Choroid plexus epithelial cell (primary cell): Measurements from ENCODE around the gene TUBAL3.

ENCODE experiments used
- DNase-seq: peaks from one replicate; pipeline ENCODE4 v3.0.0-alpha.2; 2010; ENCODE audit warnings: low read depth
- H3K4me3 ChIP-seq: 2 replicates; pipeline ENCODE4 v1.5.1; 2011; ENCODE audit warnings: low read depth, mild to moderate bottlenecking, control low read depth, low read length, moderate library complexity
- CTCF ChIP-seq: conservative IDR thresholded peaks from 2 replicates; pipeline ENCODE4 v1.5.1; 2011; ENCODE audit warnings: low read depth, mild to moderate bottlenecking, control low read depth, inconsistent platforms, low read length, moderate library complexity

The TUBAL3 gene

GRCh38 chr10:5442065-5442989 lies 37.7 kb upstream of the TUBAL3 start:
- peak; percentile 68 for TF ChIP-seq CTCF
- peak; percentile 71 for DNase-seq
- H3K4me3 ChIP-seq = no peak overlapping the region

- no peak for TF ChIP-seq CTCF
- no peak overlapping the region for H3K4me3 ChIP-seq
- no peak for DNase-seq
These were observed 36.5 kb upstream of the TUBAL3 start for GRCh38 chr10:5441106-5441505.

- no peak overlapping the region for H3K4me3 ChIP-seq
- TF ChIP-seq CTCF = no peak
- DNase-seq = no peak
These were observed 35.6 kb upstream of the TUBAL3 start for GRCh38 chr10:5440206-5440605.

DNA sequence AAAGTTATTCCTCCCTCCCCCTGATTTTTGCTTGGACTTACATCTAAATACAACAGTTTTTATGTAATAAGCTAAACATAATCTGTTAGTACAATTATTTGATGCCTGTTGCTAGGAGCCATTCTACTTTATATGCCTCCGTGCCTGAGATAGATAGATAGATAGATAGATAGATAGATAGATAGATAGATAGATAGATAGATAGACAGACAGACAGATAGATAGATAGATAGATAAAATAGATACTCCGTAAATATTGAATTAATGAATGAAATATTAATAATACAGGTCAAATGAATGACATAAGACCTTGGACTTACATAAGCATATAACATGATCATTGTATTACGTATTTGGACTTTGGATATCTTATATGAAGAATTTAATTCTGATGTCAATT lies 30.7 kb upstream of the TUBAL3 start:
- H3K4me3 ChIP-seq = no peak overlapping the region
- TF ChIP-seq CTCF = no peak
- DNase-seq = no peak

DNA sequence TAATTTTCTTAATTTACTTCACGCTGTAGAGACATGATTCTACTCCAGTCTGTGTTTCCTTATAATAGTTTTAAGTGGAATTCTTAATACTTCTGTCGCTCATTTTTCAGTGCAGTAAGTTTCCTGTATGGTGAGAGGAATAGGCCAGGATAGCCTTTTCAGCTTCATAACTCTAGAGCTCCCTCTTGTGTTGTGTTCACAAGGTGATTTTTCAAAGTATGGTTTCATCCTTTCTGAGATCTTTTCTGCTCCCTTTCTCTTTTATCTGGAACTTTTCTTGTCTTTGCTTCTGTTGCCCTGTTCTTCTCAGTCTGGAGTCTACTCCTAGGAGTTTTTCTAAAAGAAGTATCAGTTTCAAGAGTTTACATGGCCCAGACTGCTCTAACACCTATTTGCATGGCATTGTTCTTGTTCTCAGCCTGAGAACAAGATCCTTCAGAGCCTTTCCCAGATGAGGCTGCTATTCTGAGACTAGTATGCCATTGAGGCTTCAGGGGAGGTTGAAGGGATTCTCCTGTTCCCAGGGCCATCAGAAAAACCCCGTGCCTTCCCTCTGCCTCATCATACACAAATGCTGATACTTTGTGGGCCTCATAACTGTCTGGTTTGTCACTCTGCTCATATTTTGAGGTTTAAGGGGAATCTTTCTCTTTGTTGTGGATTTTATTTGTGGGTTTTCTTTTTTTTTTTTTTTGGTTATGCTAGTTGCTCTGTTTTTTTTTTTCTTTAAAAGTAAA lies 29.6 kb upstream of the TUBAL3 start:
- DNase-seq = peak; percentile 87
- peak; percentile 67 for TF ChIP-seq CTCF

DNA sequence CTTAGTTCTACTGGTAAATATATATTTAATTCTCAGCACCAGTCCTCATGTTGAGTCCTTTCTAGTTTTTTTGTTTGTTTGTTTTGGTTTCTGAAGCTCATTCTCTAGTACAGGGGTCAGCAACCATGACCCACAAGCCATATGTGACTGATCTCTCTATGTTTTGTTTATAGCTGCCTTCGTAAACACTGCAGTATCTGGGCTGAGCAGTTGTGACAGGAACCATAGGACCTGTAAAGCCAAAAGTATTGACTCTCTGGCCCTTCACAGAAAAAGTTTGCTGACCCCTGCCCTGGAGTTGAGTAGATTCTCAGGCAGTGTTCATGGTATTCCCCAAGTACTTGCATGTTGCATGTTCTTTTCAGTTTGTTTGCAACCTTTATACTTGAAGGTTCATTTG lies 28.6 kb upstream of the TUBAL3 start:
- DNase-seq = peak; percentile 29
- no peak overlapping the region for H3K4me3 ChIP-seq
- no peak for TF ChIP-seq CTCF

More for the DNA sequence above, 29.6 kb upstream of the TUBAL3 start:
- no peak overlapping the region for H3K4me3 ChIP-seq
